Vein endothelial cell (primary cell): ENCODE results near the gene NR1I3. TPM values are rescaled to one million over a fixed set of nuclear protein-coding genes. Genes with fewer than 3 reads are reported as not detected.

ENCODE experiments used
- total RNA-seq: library from RNA; depleted of rRNA; stranded (reverse); fragments of >200 nt; gene quantifications from 2 replicates; pipeline ENCODE4 v1.2.3, GENCODE V29; 2012

Gene NR1I3
- total RNA-seq: not detected in 2 replicates

GRCh38 chr1:161238039-161238473 is at the start of gene NR1I3:
NR1I3 (minus strand) TSS chr1:161238203; CDS start chr1:161236565, 1,638 bp downstream.

GRCh38 chr1:161258439-161259344 is 20.7 kb upstream of the NR1I3 start, which contains the start of gene PCP4L1:
PCP4L1 (plus strand) TSS chr1:161258745; CDS start chr1:161258975, 230 bp downstream.

GRCh38 chr1:161225534-161226319 is 12.3 kb downstream of the NR1I3 start, which contains the start of gene TOMM40L:
TOMM40L (plus strand) TSS chr1:161226060; CDS start chr1:161226490, 430 bp downstream.

GRCh38 chr1:161215076-161215475 is 22.9 kb downstream of the NR1I3 start, which contains the start of gene FCER1G:
FCER1G (plus strand) TSS chr1:161215295; CDS start chr1:161215322, 27 bp downstream.

GRCh38 chr1:161201836-161202712 is 35.9 kb downstream of the NR1I3 start, which contains the start of gene NDUFS2:
NDUFS2 (plus strand) TSS chr1:161202367; CDS start chr1:161202386, 19 bp downstream.

GRCh38 chr1:161198897-161199431 is 39.0 kb downstream of the NR1I3 start, which contains the start of gene ADAMTS4:
ADAMTS4 (minus strand) TSS chr1:161199054; CDS start chr1:161198627, 427 bp downstream.

Other genes with a start within 250 kb of the NR1I3 start
- gene F11R, start 217.1 kb downstream of the NR1I3 start, total RNA-seq: 144 and 239 TPM in 2 replicates
- gene TSTD1, start 199.2 kb downstream of the NR1I3 start, total RNA-seq: 2.4 and 3.6 TPM in 2 replicates
- 72.8 and 82.5 TPM in 2 replicates for gene USF1, start 192.2 kb downstream of the NR1I3 start, total RNA-seq
- not detected in 2 replicates for gene ARHGAP30, start 168.3 kb downstream of the NR1I3 start, total RNA-seq
- gene NECTIN4, start 148.6 kb downstream of the NR1I3 start, total RNA-seq: under 0.01 and 0.65 TPM in 2 replicates
- gene KLHDC9, start 139.8 kb downstream of the NR1I3 start, total RNA-seq: 0.86 and 1.3 TPM in 2 replicates
- 34.3 and 40.9 TPM in 2 replicates for gene PFDN2, start 120.2 kb downstream of the NR1I3 start, total RNA-seq
- 11.8 and 13.9 TPM in 2 replicates for gene NIT1, start 120.1 kb downstream of the NR1I3 start, total RNA-seq
- 43.8 and 45.7 TPM in 2 replicates for gene DEDD, start 105.5 kb downstream of the NR1I3 start, total RNA-seq
- gene UFC1, start 84.2 kb downstream of the NR1I3 start, total RNA-seq: 105 and 120 TPM in 2 replicates
- 5.9 and 6.2 TPM in 2 replicates for gene USP21, start 78.7 kb downstream of the NR1I3 start, total RNA-seq
- 15.6 and 15.7 TPM in 2 replicates for gene PPOX, start 71.8 kb downstream of the NR1I3 start, total RNA-seq
- 37.6 and 39.5 TPM in 2 replicates for gene B4GALT3, start 60.7 kb downstream of the NR1I3 start, total RNA-seq
- gene ADAMTS4, start 39.1 kb downstream of the NR1I3 start, total RNA-seq: 14.0 and 44.2 TPM in 2 replicates
- gene NDUFS2, start 35.8 kb downstream of the NR1I3 start, total RNA-seq: 98.6 and 115 TPM in 2 replicates
- not detected in 2 replicates for gene FCER1G, start 22.9 kb downstream of the NR1I3 start, total RNA-seq
- not detected in 2 replicates for gene APOA2, start 14.6 kb downstream of the NR1I3 start, total RNA-seq
- 16.0 and 18.2 TPM in 2 replicates for gene TOMM40L, start 12.1 kb downstream of the NR1I3 start, total RNA-seq
- not detected in 2 replicates for gene PCP4L1, start 20.5 kb upstream of the NR1I3 start, total RNA-seq
- gene MPZ, start 71.8 kb upstream of the NR1I3 start, total RNA-seq: 0.33 and 0.86 TPM in 2 replicates
- gene SDHC, start 76.2 kb upstream of the NR1I3 start, total RNA-seq: 26.1 and 65.9 TPM in 2 replicates
- not detected in 2 replicates for gene CFAP126, start 129.7 kb upstream of the NR1I3 start, total RNA-seq